B cell (primary cell): Measurements from ENCODE around the gene ARL11. TPM values are rescaled to one million over a fixed set of nuclear protein-coding genes. Genes with fewer than 3 reads are reported as not detected.
"Not testable (repeated sequence)": the region's sequence is repeated elsewhere in the genome, so short reads cannot be mapped to it uniquely, and the experiment has no call there.

ENCODE experiments used
- ATAC-seq: fragments of 200-7000 bp; cut with Tn5 transposase; one replicate; pipeline ENCODE4 v1.10.0; 2021; ENCODE audit warnings: low read depth, mild to moderate bottlenecking, moderate number of reproducible peaks, moderate library complexity
- CTCF ChIA-PET: fragments of 350-600 bp; sonication (Branson Sonifier 250); formaldehyde crosslinking; loops from one replicate; lab custom pipeline; 2021; ENCODE audit warnings: antibody characterized with exemption, inconsistent platforms; lab: Charles Lee
- POLR2A ChIA-PET: fragments of 350-600 bp; sonication (Branson Sonifier 250); formaldehyde crosslinking; loops from one replicate; lab custom pipeline; 2021; ENCODE audit warnings: antibody characterized with exemption; lab: Charles Lee
- DNase-seq: peaks from one replicate; pipeline ENCODE4 v3.0.0; 2013
- H2AFZ ChIP-seq: 2 replicates; pipeline ENCODE4 v1.6.1; 2012; ENCODE audit warnings: mild to moderate bottlenecking, low read depth, low read length; ENCODE audit not compliant: insufficient read depth, poor library complexity, severe bottlenecking
- H3K27ac ChIP-seq, 2 donors: 1 replicate in 1 of 2; 2 replicates in 1 of 2; pipeline ENCODE4 v1.5.1; 2012 to 2013; ENCODE audit warnings: low read length in 2 of 2, mild to moderate bottlenecking in 2 of 2, moderate library complexity in 1 of 2
- H3K27me3 ChIP-seq, 4 experiments: fragments of 200-600 bp in 1 of 4; sonication (generic) in 1 of 4; replicated peaks in 1 of 4; 1 replicate in 2 of 4; 2 replicates in 2 of 4; pipeline versions ENCODE4 v1.6.1 to v1.7.0; 2013 to 2016; ENCODE audit warnings: low read length in 3 of 4, mild to moderate bottlenecking in 2 of 4, mixed read lengths in 1 of 4, moderate library complexity in 1 of 4; ENCODE audit not compliant: insufficient read depth in 4 of 4, control insufficient read depth in 3 of 4; ENCODE audit errors: control extremely low read depth in 1 of 4
- H3K36me3 ChIP-seq, 2 experiments: replicated peaks in 1 of 2; 1 replicate in 1 of 2; 2 replicates in 1 of 2; pipeline versions ENCODE4 v1.6.1 to v1.7.1; 2013; ENCODE audit warnings: low read length in 1 of 2; ENCODE audit not compliant: insufficient read depth in 2 of 2, control insufficient read depth in 1 of 2; ENCODE audit errors: control extremely low read depth in 1 of 2, extremely low read depth in 1 of 2
- H3K4me1 ChIP-seq, 2 donors: fragments of 200-600 bp in 1 of 2; sonication (generic) in 1 of 2; 1 replicate in 1 of 2; 2 replicates in 1 of 2; pipeline versions ENCODE4 v1.5.1 to v1.6.1; 2013 to 2017; ENCODE audit warnings: low read length in 2 of 2; ENCODE audit not compliant: control insufficient read depth in 2 of 2, insufficient read depth in 2 of 2
- H3K4me2 ChIP-seq: replicated peaks from 2 replicates; pipeline ENCODE3; 2012; ENCODE audit warnings: mild to moderate bottlenecking, low read depth, low read length; ENCODE audit not compliant: poor library complexity, severe bottlenecking
- H3K4me3 ChIP-seq, 5 experiments: fragments of 200-600 bp in 1 of 5; sonication (generic) in 1 of 5; 1 replicate in 3 of 5; 2 replicates in 2 of 5; pipeline versions ENCODE4 v1.5.1 to v1.7.0; 2011 to 2016; ENCODE audit warnings: low read length in 4 of 5, mild to moderate bottlenecking in 4 of 5, low read depth in 2 of 5, control low read depth in 1 of 5, moderate library complexity in 1 of 5; ENCODE audit not compliant: insufficient read depth in 1 of 5; ENCODE audit errors: control extremely low read depth in 1 of 5, extremely low read depth in 1 of 5
- H3K79me2 ChIP-seq: fragments of 200-600 bp; sonication (generic); one replicate; pipeline ENCODE4 v1.6.0; 2016; ENCODE audit warnings: low read length; ENCODE audit not compliant: control insufficient read depth, insufficient read depth
- H3K9ac ChIP-seq: fragments of 200-600 bp; sonication (generic); 2 replicates; pipeline ENCODE4 v1.6.1; 2017; ENCODE audit warnings: mild to moderate bottlenecking, low read length, moderate library complexity
- H3K9me3 ChIP-seq, 3 donors: one replicate each; pipeline versions ENCODE4 v1.6.1 to v1.7.1; 2013; ENCODE audit warnings: low read length in 2 of 3; ENCODE audit not compliant: control insufficient read depth in 2 of 3, insufficient read depth in 1 of 3; ENCODE audit errors: control extremely low read depth in 1 of 3
- H4K20me1 ChIP-seq: 2 replicates; pipeline ENCODE4 v1.6.0; 2012; ENCODE audit warnings: mild to moderate bottlenecking, low read length; ENCODE audit not compliant: insufficient read depth, control insufficient read depth, poor library complexity, severe bottlenecking
- H3K27ac Mint-ChIP-seq: one replicate; pipeline ENCODE4 v1.8.0; 2021; ENCODE audit warnings: mixed read lengths
- H3K27me3 Mint-ChIP-seq: one replicate; pipeline ENCODE4 v1.8.0; 2021; ENCODE audit warnings: mixed read lengths
- H3K4me1 Mint-ChIP-seq: one replicate; pipeline ENCODE4 v1.8.0; 2021; ENCODE audit warnings: mixed read lengths
- H3K4me3 Mint-ChIP-seq: one replicate; pipeline ENCODE4 v1.8.0; 2021; ENCODE audit warnings: mixed read lengths
- H3K9me3 Mint-ChIP-seq: one replicate; pipeline ENCODE4 v1.8.0; 2022; ENCODE audit warnings: mixed read lengths; ENCODE audit not compliant: insufficient read depth
- EZH2 ChIP-seq: IDR thresholded peaks from 2 replicates; pipeline ENCODE4 v1.6.1; 2012; ENCODE audit warnings: borderline replicate concordance, low read depth, mild to moderate bottlenecking, moderate library complexity, low read length; ENCODE audit not compliant: insufficient read depth, poor library complexity, severe bottlenecking
- WGBS: methylation state at CpG from one replicate; pipeline ENCODE4 v1.1.5; 2013; ENCODE audit warnings: missing lambda C conversion rate; ENCODE audit not compliant: insufficient coverage; 5-methylcytosine and 5-hydroxymethylcytosine counted together
- intact Hi-C: fragments of 100-400 bp; cut with micrococcal nuclease; formaldehyde crosslinking; loops from one replicate; pipeline ENCODE4 v1.10.0; 2022
- polyA plus RNA-seq: library from polyadenylated mRNA; depleted of rRNA; stranded (reverse); fragments of >200 nt; gene quantifications from 2 replicates; pipeline ENCODE4 v1.2.3, GENCODE V29; 2012
- total RNA-seq, 2 donors: library from RNA; stranded (reverse); fragments of 120-200 nt in 1 of 2; gene quantifications; 1 replicate in 1 of 2; 2 replicates in 1 of 2; pipeline versions ENCODE4 v1.2.3 to v1.2.4, GENCODE V29; 2013 to 2022
- TF ChIP-seq, protein P1 (sequence below): fragments of 200-600 bp; IDR thresholded peaks from one replicate; pipeline ENCODE4 v1.8.0; 2022; ENCODE audit warnings: antibody characterized with exemption, mild to moderate bottlenecking

ARL11 gene
- total and polyA plus RNA-seq, 2 donors (not counting 1 experiment from before 2014, with no cell fraction given) = 5.8 to 21.4 TPM

DNA sequence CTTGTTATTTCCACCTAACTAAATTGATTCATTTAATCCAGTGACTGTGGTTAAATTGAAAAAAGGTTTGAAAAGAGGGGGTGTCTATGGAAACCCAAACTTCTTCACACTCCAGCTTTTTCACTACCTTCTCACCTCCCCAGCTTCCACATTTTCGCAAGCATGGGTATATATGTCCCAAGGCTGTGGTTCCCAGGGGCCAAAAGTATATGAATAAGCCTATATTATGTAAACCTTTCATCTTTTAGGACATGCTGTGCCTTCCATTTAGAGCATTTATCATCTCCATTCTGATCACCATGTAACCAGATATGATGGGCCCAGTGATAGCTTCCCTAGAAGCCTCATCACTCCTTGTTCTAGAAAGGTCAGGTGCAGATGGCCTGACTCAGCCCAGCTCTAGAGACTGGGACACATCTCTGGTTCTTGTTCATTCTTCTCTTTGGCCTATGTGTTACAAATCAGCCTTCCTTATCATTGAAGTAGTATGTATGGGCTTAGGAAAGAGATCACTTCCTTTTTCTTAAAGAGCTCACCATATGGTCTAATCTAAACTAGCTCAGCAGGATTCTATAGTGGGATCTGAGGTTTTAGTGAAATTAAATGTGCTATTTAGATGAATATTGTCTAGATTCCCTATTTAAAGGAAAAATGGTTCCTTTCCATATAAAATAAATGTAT lies 19.5 kb upstream of the ARL11 start:
- Histone ChIP-seq H3K27ac (no peak overlapping the region), H3K27me3 (no peaks in the 10 kb centered on the region), H3K9ac (no peak overlapping the region), H3K4me1 (peaks cover 12 to 19% of the 10 kb centered on the region in 2 donors), H3K9me3 (peaks cover 0 to 5% (median 2%) of the 10 kb centered on the region in 3 donors), H3K79me2 (no peaks in the 10 kb centered on the region), H3K4me2 (no peak overlapping the region), H3K4me3 (no peak overlapping the region), H4K20me1 (no peaks in the 10 kb centered on the region), H2AFZ (no peak overlapping the region), H3K36me3 (no peaks in the 10 kb centered on the region)
- ATAC-seq (no peak), DNase-seq (no peak)
- intact Hi-C loops = no loop called here
- no CpG with 5 or more reads among the region's 1 CpG for WGBS
- CTCF ChIA-PET = interaction anchor here (0.6 to 4.3 kb wide), 14 partner anchors 7 to 1462 kb away, joined by 3 to 73 read pairs (median 3); partner anchors contain the start of gene ARL11
- Mint-ChIP-seq H3K4me3 (no peak overlapping the region), H3K9me3 (no peaks in the 10 kb centered on the region), H3K27me3 (no peaks in the 10 kb centered on the region), H3K27ac (peak overlapping the region; percentile 1), H3K4me1 (peaks cover 25% of the 10 kb centered on the region)
- POLR2A ChIA-PET = no interaction called here
- TF ChIP-seq, protein P1, sequence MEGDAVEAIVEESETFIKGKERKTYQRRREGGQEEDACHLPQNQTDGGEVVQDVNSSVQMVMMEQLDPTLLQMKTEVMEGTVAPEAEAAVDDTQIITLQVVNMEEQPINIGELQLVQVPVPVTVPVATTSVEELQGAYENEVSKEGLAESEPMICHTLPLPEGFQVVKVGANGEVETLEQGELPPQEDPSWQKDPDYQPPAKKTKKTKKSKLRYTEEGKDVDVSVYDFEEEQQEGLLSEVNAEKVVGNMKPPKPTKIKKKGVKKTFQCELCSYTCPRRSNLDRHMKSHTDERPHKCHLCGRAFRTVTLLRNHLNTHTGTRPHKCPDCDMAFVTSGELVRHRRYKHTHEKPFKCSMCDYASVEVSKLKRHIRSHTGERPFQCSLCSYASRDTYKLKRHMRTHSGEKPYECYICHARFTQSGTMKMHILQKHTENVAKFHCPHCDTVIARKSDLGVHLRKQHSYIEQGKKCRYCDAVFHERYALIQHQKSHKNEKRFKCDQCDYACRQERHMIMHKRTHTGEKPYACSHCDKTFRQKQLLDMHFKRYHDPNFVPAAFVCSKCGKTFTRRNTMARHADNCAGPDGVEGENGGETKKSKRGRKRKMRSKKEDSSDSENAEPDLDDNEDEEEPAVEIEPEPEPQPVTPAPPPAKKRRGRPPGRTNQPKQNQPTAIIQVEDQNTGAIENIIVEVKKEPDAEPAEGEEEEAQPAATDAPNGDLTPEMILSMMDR = no peak
- no peak for TF ChIP-seq EZH2

- Histone ChIP-seq H3K9me3 (peaks cover 0 to 5% (median 2%) of the 10 kb centered on the region in 3 donors), H3K27ac (no peak overlapping the region), H3K27me3 (no peaks in the 10 kb centered on the region), H3K79me2 (no peaks in the 10 kb centered on the region), H3K4me2 (no peak overlapping the region), H3K9ac (no peak overlapping the region), H3K36me3 (no peaks in the 10 kb centered on the region), H2AFZ (no peak overlapping the region), H4K20me1 (no peaks in the 10 kb centered on the region), H3K4me3 (no peak overlapping the region), H3K4me1 (peaks cover 12 to 19% of the 10 kb centered on the region in 2 donors)
- no peak overlapping the region for H3K4me3 Mint-ChIP-seq
- CTCF ChIA-PET = no interaction called here
- intact Hi-C loops = no loop called here
- POLR2A ChIA-PET = no interaction called here
- ATAC-seq (no peak), DNase-seq (no peak)
- TF ChIP-seq EZH2 = no peak
- TF ChIP-seq, protein P1 = no peak
- H3K27me3 Mint-ChIP-seq = no peaks in the 10 kb centered on the region
- H3K9me3 Mint-ChIP-seq = no peaks in the 10 kb centered on the region
- peaks cover 19% of the 10 kb centered on the region for H3K4me1 Mint-ChIP-seq
- no peak overlapping the region for H3K27ac Mint-ChIP-seq
- no CpG with 5 or more reads among the region's 1 CpG for WGBS
Measured at GRCh38 chr13:49610176-49610575, 18.1 kb upstream of the ARL11 start.

- Mint-ChIP-seq H3K27ac (peak overlapping the region; percentile 2), H3K4me1 (peaks cover 24% of the 10 kb centered on the region)
- H3K36me3 ChIP-seq, H3K9me3 Mint-ChIP-seq, H3K27me3 ChIP-seq, H3K9ac ChIP-seq, H3K27ac ChIP-seq, intact Hi-C loops, H3K79me2 ChIP-seq, H2AFZ ChIP-seq, H3K4me3 ChIP-seq, ATAC-seq, H3K4me2 ChIP-seq, H4K20me1 ChIP-seq, H3K4me3 Mint-ChIP-seq, DNase-seq, H3K27me3 Mint-ChIP-seq, H3K9me3 ChIP-seq, POLR2A ChIA-PET: not testable (repeated sequence)
- WGBS = no CpG with 5 or more reads among the region's 3 CpGs
- CTCF ChIA-PET = interaction anchor here (0.6 to 1.5 kb wide), 3 partner anchors 52 to 162 kb away, joined by 3 to 4 read pairs (median 3); no protein-coding TSS in a partner anchor
- H3K4me1 ChIP-seq = peaks cover 12 to 16% of the 10 kb centered on the region in 2 donors
Measured at GRCh38 chr13:49612042-49612441, 16.3 kb upstream of the ARL11 start.
